HEK293T (cell line): ENCODE measurements around the gene GREM1.

Source experiments
- ARNT ChIP-seq: fragments of 450-650 bp; IDR thresholded peaks from 2 replicates; pipeline ENCODE4 v1.6.1; 2017; ENCODE audit warnings: mild to moderate bottlenecking
- BHLHE40 ChIP-seq: fragments of 450-650 bp; IDR thresholded peaks from 2 replicates; pipeline ENCODE4 v1.6.1; 2016; ENCODE audit warnings: mild to moderate bottlenecking, moderate library complexity, borderline replicate concordance
- L3MBTL2 ChIP-seq: fragments of 450-650 bp; conservative IDR thresholded peaks from 2 replicates; pipeline ENCODE4 v1.6.1; 2016; ENCODE audit warnings: mild to moderate bottlenecking
- NFRKB ChIP-seq: fragments of 450-650 bp; IDR thresholded peaks from 2 replicates; pipeline ENCODE4 v1.6.1; 2016; ENCODE audit warnings: mild to moderate bottlenecking, moderate library complexity
- SP1 ChIP-seq: fragments of 450-650 bp; IDR thresholded peaks from 2 replicates; pipeline ENCODE4 v1.6.1; 2017
- TARDBP ChIP-seq: fragments of 450-650 bp; IDR thresholded peaks from 2 replicates; pipeline ENCODE4 v1.6.1; 2016

DNA sequence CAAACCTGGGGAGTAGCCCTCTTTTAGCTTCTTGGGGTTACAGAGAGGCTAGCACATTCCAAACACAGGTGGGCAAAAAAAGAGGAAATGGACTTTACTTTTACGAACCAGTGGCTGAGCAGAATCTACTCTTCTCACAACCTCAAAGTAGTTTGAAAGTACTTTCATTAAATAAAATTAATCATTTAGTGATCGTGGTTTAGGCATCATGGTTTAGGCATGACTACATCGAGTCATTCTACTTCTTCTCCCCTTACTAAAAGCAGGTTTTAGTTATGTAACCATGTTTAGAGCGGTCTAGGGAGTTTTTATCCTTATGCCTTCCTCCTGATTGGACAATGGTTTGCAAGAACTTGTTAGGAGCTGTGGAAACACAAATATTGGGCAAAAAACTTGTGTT, 2.5 kb upstream of the GREM1 start:
- no peak for TF ChIP-seq NFRKB
- no peak for TF ChIP-seq TARDBP
- TF ChIP-seq BHLHE40: no peak
- TF ChIP-seq SP1: no peak
- TF ChIP-seq L3MBTL2: no peak
- no peak for TF ChIP-seq ARNT
